GM12878 (cell line): ENCODE results near the gene EPAS1. TPM values are rescaled to one million over a fixed set of nuclear protein-coding genes. Genes with fewer than 3 reads are reported as not detected.

Source experiments
- ATAC-seq: fragments of 200-7000 bp; cut with Tn5 transposase; 3 replicates; pipeline ENCODE4 v1.9.1; 2020; ENCODE audit warnings: mild to moderate bottlenecking, moderate library complexity
- BruUV-seq: library from RNA; stranded (reverse); fragments of 400-500 nt; replicated peaks from 2 replicates; lab custom pipeline; 2021; lab: Mats Ljungman, UMichigan
- CTCF ChIA-PET: fragments of 300-600 bp; sonication (Branson Sonifier 250); formaldehyde crosslinking; extraction: SDS; loops from one replicate; lab custom pipeline; 2021; ENCODE audit warnings: inconsistent platforms; lab: Yijun Ruan, JAX
- POLR2A ChIA-PET: fragments of 350-600 bp; formaldehyde crosslinking; extraction: SDS; loops from one replicate; lab custom pipeline; 2021; ENCODE audit warnings: inconsistent platforms; lab: Charles Lee
- RAD21 ChIA-PET: fragments of 300-600 bp; sonication (Branson Sonifier 250); formaldehyde crosslinking; loops from one replicate; lab custom pipeline; 2023; ENCODE audit warnings: antibody characterized with exemption; ENCODE audit not compliant: unreplicated experiment; lab: Charles Lee
- SMC1A ChIA-PET: fragments of 300-600 bp; sonication (Branson Sonifier 250); formaldehyde crosslinking; loops from one replicate; lab custom pipeline; 2023; ENCODE audit not compliant: unreplicated experiment, uncharacterized antibody; lab: Charles Lee
- DNase-seq: peaks from one replicate; pipeline ENCODE4 v3.0.0-alpha.2; 2011; ENCODE audit warnings: low read depth, low spot score
- FAIRE-seq: peaks from 3 replicates; lab custom pipeline; 2011; peaks lifted over from hg19 to GRCh38; lab: Jason Lieb, UNC
- H2AFZ ChIP-seq: 2 replicates; pipeline ENCODE4 v1.6.0; 2011; ENCODE audit warnings: low read depth, low read length, control low read depth; ENCODE audit not compliant: control insufficient read depth
- H3K27ac ChIP-seq: 2 replicates; pipeline ENCODE4 v1.5.1; 2011; ENCODE audit warnings: control low read depth; ENCODE audit not compliant: control insufficient read depth, insufficient read depth
- H3K27me3 ChIP-seq, 2 experiments: replicated peaks in 1 of 2; 2 replicates each; pipeline versions ENCODE4 v1.6.0 to v1.6.1; 2011; ENCODE audit warnings: low read length in 1 of 2; ENCODE audit not compliant: control insufficient read depth in 2 of 2, insufficient read depth in 2 of 2
- H3K36me3 ChIP-seq, 2 experiments: 2 replicates each; pipeline ENCODE4 v1.5.1; 2011; ENCODE audit warnings: low read length in 1 of 2; ENCODE audit not compliant: control insufficient read depth in 2 of 2, insufficient read depth in 2 of 2
- H3K4me1 ChIP-seq: 2 replicates; pipeline ENCODE4 v1.6.1; 2011; ENCODE audit warnings: mild to moderate bottlenecking, low read length, moderate library complexity, mixed read lengths; ENCODE audit not compliant: control insufficient read depth, insufficient read depth
- H3K4me2 ChIP-seq: 2 replicates; pipeline ENCODE4 v1.6.0; 2011; ENCODE audit warnings: control low read depth; ENCODE audit not compliant: control insufficient read depth, insufficient read depth
- H3K4me3 ChIP-seq: fragments of 200-600 bp; sonication (generic); 2 replicates; pipeline ENCODE4 v1.5.1; 2016
- H3K79me2 ChIP-seq: 2 replicates; pipeline ENCODE4 v1.6.0; 2011; ENCODE audit warnings: low read length; ENCODE audit not compliant: control insufficient read depth, insufficient read depth
- H3K9ac ChIP-seq: 2 replicates; pipeline ENCODE4 v1.8.0; 2011; ENCODE audit warnings: low read length, control low read depth, mixed read lengths; ENCODE audit not compliant: control insufficient read depth, insufficient read depth
- H3K9me3 ChIP-seq: replicated peaks from 3 replicates; pipeline ENCODE4 v1.5.1; 2011; ENCODE audit warnings: mild to moderate bottlenecking, low read length; ENCODE audit not compliant: control insufficient read depth, insufficient read depth
- H4K20me1 ChIP-seq: 2 replicates; pipeline ENCODE4 v1.6.0; 2011; ENCODE audit not compliant: control insufficient read depth, insufficient read depth
- ATF7 ChIP-seq: fragments of 450-650 bp; IDR thresholded peaks from 2 replicates; pipeline ENCODE4 v1.6.1; 2016; ENCODE audit warnings: low read depth, mild to moderate bottlenecking
- BCL11A ChIP-seq: IDR thresholded peaks from 2 replicates; pipeline ENCODE4 v1.6.1; 2011; ENCODE audit warnings: low read depth, low read length
- CBX3 ChIP-seq: fragments of 200-600 bp; sonication (generic); IDR thresholded peaks from 2 replicates; pipeline ENCODE4 v1.6.1; 2016; ENCODE audit warnings: low read depth, borderline replicate concordance
- CREB1 ChIP-seq: IDR thresholded peaks from 2 replicates; pipeline ENCODE4 v1.6.1; 2012; ENCODE audit warnings: low read depth, mild to moderate bottlenecking, inconsistent platforms
- EZH2 ChIP-seq: IDR thresholded peaks from 2 replicates; pipeline ENCODE4 v1.6.1; 2012; ENCODE audit warnings: low read depth, mild to moderate bottlenecking, control low read depth, inconsistent platforms, low read length, borderline replicate concordance; ENCODE audit not compliant: control insufficient read depth
- MTA3 ChIP-seq: IDR thresholded peaks from 2 replicates; pipeline ENCODE4 v1.6.1; 2012; ENCODE audit warnings: low read length, inconsistent platforms, borderline replicate concordance
- NKRF ChIP-seq: fragments of 450-650 bp; conservative IDR thresholded peaks from 2 replicates; pipeline ENCODE4 v1.6.1; 2017; ENCODE audit warnings: mild to moderate bottlenecking, moderate library complexity
- POLR2AphosphoS5 ChIP-seq: IDR thresholded peaks from 2 replicates; pipeline ENCODE4 v1.6.1; 2011; ENCODE audit warnings: mild to moderate bottlenecking, low read length, inconsistent platforms
- PRDM15 ChIP-seq: fragments of 450-650 bp; formaldehyde crosslinking; IDR thresholded peaks from 2 replicates; pipeline ENCODE4 v1.4.0; 2020; ENCODE audit warnings: mild to moderate bottlenecking, moderate library complexity
- SIN3A ChIP-seq: IDR thresholded peaks from 2 replicates; pipeline ENCODE4 v1.6.1; 2012; ENCODE audit warnings: low read depth, low read length, improper control_type of control experiment
- SREBF2 ChIP-seq: IDR thresholded peaks from 2 replicates; pipeline ENCODE4 v1.6.1; 2012; ENCODE audit warnings: mild to moderate bottlenecking, low read length
- TAF1 ChIP-seq: IDR thresholded peaks from 2 replicates; pipeline ENCODE4 v1.6.1; 2011; ENCODE audit warnings: mild to moderate bottlenecking, low read depth, low read length, borderline replicate concordance
- TARDBP ChIP-seq: IDR thresholded peaks from 2 replicates; pipeline ENCODE4 v1.6.1; 2016; ENCODE audit warnings: borderline replicate concordance
- TBL1XR1 ChIP-seq: IDR thresholded peaks from 2 replicates; pipeline ENCODE4 v1.6.1; 2012; ENCODE audit warnings: low read depth, low read length, improper control_type of control experiment
- TCF12 ChIP-seq: IDR thresholded peaks from 2 replicates; pipeline ENCODE4 v1.6.1; 2011; ENCODE audit warnings: low read depth, mild to moderate bottlenecking, low read length
- WGBS: methylation state at CpG from one replicate; pipeline ENCODE4 v1.1.6; 2016; ENCODE audit warnings: low lambda C conversion rate; ENCODE audit not compliant: insufficient replicate concordance, insufficient coverage; ENCODE audit errors: missing lambda C conversion rate; 5-methylcytosine and 5-hydroxymethylcytosine counted together
- in situ Hi-C: fragments of 300-500 bp; cut with MboI; formaldehyde crosslinking; loops from 9 replicates; pipeline ENCODE4 v1.14.3; 2018; ENCODE audit warnings: mixed read lengths
- intact Hi-C: fragments of 100-400 bp; cut with micrococcal nuclease; formaldehyde crosslinking; loops from one replicate; pipeline ENCODE4 v1.14.2; 2022; ENCODE audit not compliant: unreplicated experiment
- polyA plus RNA-seq, 11 experiments: library from polyadenylated mRNA; depleted of rRNA in 4 of 11; unstranded in 6 of 11; stranded (reverse) in 5 of 11; fragments of >200 nt; fragmentation: Nextera tagmentation in 4 of 11; fragmentation: Illumina TruSeq in 1 of 11; extraction: Ambion mirVana in 4 of 11; extraction: Trizol in 1 of 11; gene quantifications; 1 replicate in 1 of 11; 2 replicates in 10 of 11; pipeline versions ENCODE4 v1.2.1 to v1.2.3, GENCODE V29; 2011 to 2016; ENCODE audit warnings: inconsistent platforms in 2 of 11, missing spikeins in 2 of 11, low read depth in 1 of 11
- total RNA-seq, 4 experiments: library from RNA; depleted of rRNA in 3 of 4; stranded (reverse); fragments of >200 nt in 3 of 4; fragmentation: Illumina TruSeq in 1 of 4; extraction: Trizol in 1 of 4; gene quantifications; 2 replicates each; pipeline versions ENCODE4 v1.2.1 to v1.2.3, GENCODE V29; 2013 to 2021

The EPAS1 gene
- total and polyA plus RNA-seq, 10 of the 15 experiments (the other 5 are each of a cell fraction or from before 2014, with no cell fraction given), result 0.11 to 22.0 (median 1.3) TPM; not detected in 1

GRCh38 chr2:46372475-46372874 lies 75.3 kb downstream of the EPAS1 start:
- H3K4me3 ChIP-seq, result no peak overlapping the region
- H3K27ac ChIP-seq, result no peak overlapping the region
- peaks cover 0 to 6% of the 10 kb centered on the region in 2 experiments; a peak in 2 of 4 replicates for H3K27me3 ChIP-seq
- 0% methylated on average over 2 of the region's 2 CpGs for WGBS
- no peaks in the 10 kb centered on the region for H3K79me2 ChIP-seq
- BruUV-seq, result no TSS peak
- ChIA-PET POLR2A (no interaction called here), SMC1A (interaction anchor here (0.8 to 2.2 kb wide), 7 partner anchors 9 to 361 kb away, joined by 3 to 6 read pairs (median 4); no protein-coding TSS in a partner anchor), CTCF (interaction anchor here (0.6 to 2.0 kb wide), 7 partner anchors 9 to 310 kb away, joined by 3 to 11 read pairs (median 3); no protein-coding TSS in a partner anchor), RAD21 (interaction anchor here (1.3 kb wide), 1 partner anchor 310 kb away, joined by 5 read pairs; no protein-coding TSS in a partner anchor)
- DNase-seq, result no peak
- no peak overlapping the region for H3K9ac ChIP-seq
- no peak for TF ChIP-seq TARDBP
- TF ChIP-seq CBX3, result no peak
- no peak for TF ChIP-seq NKRF
- TF ChIP-seq SIN3A, result no peak
- TF ChIP-seq SREBF2, result no peak
- TF ChIP-seq TCF12, result no peak
- no peak for TF ChIP-seq TAF1
- no peak for TF ChIP-seq MTA3
- TF ChIP-seq TBL1XR1, result no peak
- TF ChIP-seq BCL11A, result no peak
- no peak for TF ChIP-seq CREB1
- TF ChIP-seq ATF7, result no peak
- no peak for TF ChIP-seq POLR2AphosphoS5
- TF ChIP-seq EZH2, result no peak
- no peak for TF ChIP-seq PRDM15 (CRISPR knock-in tag)
- no peaks in the 10 kb centered on the region for H3K4me1 ChIP-seq
- no peak for FAIRE-seq
- no peaks in the 10 kb centered on the region for H3K9me3 ChIP-seq
- no peak overlapping the region for H2AFZ ChIP-seq
- no peak overlapping the region for H3K4me2 ChIP-seq
- ATAC-seq, result no peak
- intact Hi-C loops (no loop called here), in situ Hi-C loops (loop anchor here (25.0 kb wide), 1 partner anchor 735 kb away; no protein-coding TSS in a partner anchor)
- no peaks in the 10 kb centered on the region; a peak in 1 of 4 replicates for H3K36me3 ChIP-seq
- H4K20me1 ChIP-seq, result no peaks in the 10 kb centered on the region
